Measurements from ENCODE around the gene TMEM220.

The TMEM220 gene

GRCh38 chr17:10756185-10756584 is 26.4 kb upstream of the TMEM220 start:
- intact Hi-C loops (cut with DNase I): no loop called here

GRCh38 chr17:10755592-10756127 is 25.8 kb upstream of the TMEM220 start:
- no peak for DNase-seq
- intact Hi-C loops (cut with DNase I): no loop called here

More at GRCh38 chr17:10756185-10756584, 26.4 kb upstream of the TMEM220 start:
- DNase-seq: no peak

- intact Hi-C loops (cut with DNase I): no loop called here
- no peak for DNase-seq
These were observed 25.2 kb upstream of the TMEM220 start for GRCh38 chr17:10754861-10755591.

GRCh38 chr17:10754109-10754508 is 24.3 kb upstream of the TMEM220 start:
- intact Hi-C loops (cut with DNase I): no loop called here

GRCh38 chr17:10752696-10753095 is 22.9 kb upstream of the TMEM220 start:
- intact Hi-C loops (cut with DNase I): no loop called here
- DNase-seq: no peak

More at GRCh38 chr17:10754109-10754508, 24.3 kb upstream of the TMEM220 start:
- DNase-seq: peak in 18 of 42 donors; percentile 14 to 57 (median 26)

- intact Hi-C loops (cut with DNase I): no loop called here
- no peak for DNase-seq
These were observed 21.7 kb upstream of the TMEM220 start for GRCh38 chr17:10751563-10751962.

GRCh38 chr17:10750210-10750609 is 20.4 kb upstream of the TMEM220 start:
- no peak for DNase-seq
- intact Hi-C loops (cut with DNase I): no loop called here

- intact Hi-C loops (cut with DNase I): no loop called here
- DNase-seq: no peak
These were observed 18.8 kb upstream of the TMEM220 start for GRCh38 chr17:10748531-10749181.

GRCh38 chr17:10745231-10745630 is 15.4 kb upstream of the TMEM220 start:
- intact Hi-C loops (cut with DNase I): no loop called here
- no peak for DNase-seq

GRCh38 chr17:10744501-10745000 is 14.7 kb upstream of the TMEM220 start:
- no peak for DNase-seq

GRCh38 chr17:10743316-10744009 is 13.6 kb upstream of the TMEM220 start:
- no peak for DNase-seq
- intact Hi-C loops (cut with DNase I): loop anchor here (2.0 kb wide), 1 partner anchor 93 kb away; no protein-coding TSS in a partner anchor

More at GRCh38 chr17:10744501-10745000, 14.7 kb upstream of the TMEM220 start:
- intact Hi-C loops (cut with DNase I): no loop called here

GRCh38 chr17:10742431-10742830 is 12.6 kb upstream of the TMEM220 start:
- no peak for DNase-seq
- intact Hi-C loops (cut with DNase I): loop anchor here (2.0 kb wide), 1 partner anchor 94 kb away; no protein-coding TSS in a partner anchor

- intact Hi-C loops (cut with DNase I): loop anchor here (2.0 kb wide), 1 partner anchor 95 kb away; no protein-coding TSS in a partner anchor
These were observed 11.8 kb upstream of the TMEM220 start for GRCh38 chr17:10741416-10742135.

GRCh38 chr17:10739386-10739785 is 9.6 kb upstream of the TMEM220 start:
- DNase-seq: no peak
- intact Hi-C loops (cut with DNase I): loop anchor here (5.0 kb wide), 1 partner anchor 48 kb away; no protein-coding TSS in a partner anchor

More at GRCh38 chr17:10741416-10742135, 11.8 kb upstream of the TMEM220 start:
- DNase-seq: no peak

- DNase-seq: no peak
- intact Hi-C loops (cut with DNase I): loop anchor here (5.0 kb wide), 1 partner anchor 49 kb away; no protein-coding TSS in a partner anchor
These were observed 8.9 kb upstream of the TMEM220 start for GRCh38 chr17:10738521-10739258.

GRCh38 chr17:10737736-10738135 is 7.9 kb upstream of the TMEM220 start:
- DNase-seq: peak in 3 of 42 donors; percentile 7 to 31 (median 20)
- intact Hi-C loops (cut with DNase I): loop anchor here (5.0 kb wide), 1 partner anchor 50 kb away; no protein-coding TSS in a partner anchor

- DNase-seq: peak; percentile 28 to 85 (median 68)
- intact Hi-C loops (cut with DNase I): loop anchor here (5.0 kb wide), 1 partner anchor 50 kb away; no protein-coding TSS in a partner anchor
These were observed 7.4 kb upstream of the TMEM220 start for GRCh38 chr17:10737168-10737622.

All from head of caudate nucleus (tissue), 42 donors.